GM19372 (cell line): ENCODE data around the gene CFHR1.
"Not testable (repeated sequence)": the region's sequence is repeated elsewhere in the genome, so short reads cannot be mapped to it uniquely, and the experiment has no call there.

Source experiments
- ATAC-seq: cut with Tn5 transposase; IDR thresholded peaks from one replicate; pipeline ENCODE4 v1.9.1; 2021; ENCODE audit warnings: mild to moderate bottlenecking, low read depth, moderate library complexity; ENCODE audit not compliant: unreplicated experiment

CFHR1 gene

GRCh38 chr1:196819531-196819930, at the start of gene CFHR1:
CFHR1 (plus strand) TSS chr1:196819731; CDS start chr1:196819845, 114 bp downstream.
- not testable (repeated sequence) for ATAC-seq

GRCh38 chr1:196769823-196770222, 49.7 kb upstream of the CFHR1 start:
- ATAC-seq: not testable (repeated sequence)

- no peak for ATAC-seq
Measured at GRCh38 chr1:196773713-196774112, 45.8 kb upstream of the CFHR1 start.

GRCh38 chr1:196774175-196774574, 45.4 kb upstream of the CFHR1 start:
- ATAC-seq: no peak

GRCh38 chr1:196774603-196775002, 44.9 kb upstream of the CFHR1 start, which contains the start of gene CFHR3:
CFHR3 (plus strand) TSS chr1:196774840; CDS start chr1:196774887, 47 bp downstream.
- no peak for ATAC-seq

- no peak for ATAC-seq
Measured at GRCh38 chr1:196777603-196778002, 41.9 kb upstream of the CFHR1 start.

- no peak for ATAC-seq
Measured at GRCh38 chr1:196779093-196779492, 40.4 kb upstream of the CFHR1 start.

- not testable (repeated sequence) for ATAC-seq
Measured at GRCh38 chr1:196791252-196791651, 28.3 kb upstream of the CFHR1 start.

- not testable (repeated sequence) for ATAC-seq
Measured at GRCh38 chr1:196794103-196794502, 25.4 kb upstream of the CFHR1 start.

GRCh38 chr1:196797891-196798290, 21.6 kb upstream of the CFHR1 start:
- no peak for ATAC-seq

GRCh38 chr1:196801920-196802319, 17.6 kb upstream of the CFHR1 start:
- not testable (repeated sequence) for ATAC-seq

- ATAC-seq: no peak
Measured at GRCh38 chr1:196808529-196809235, 10.8 kb upstream of the CFHR1 start.

GRCh38 chr1:196817442-196817841, 2.1 kb upstream of the CFHR1 start:
- not testable (repeated sequence) for ATAC-seq

- peak; percentile 96 for ATAC-seq
Measured at GRCh38 chr1:196827860-196828259, 8.3 kb downstream of the CFHR1 start.

- not testable (repeated sequence) for ATAC-seq
Measured at GRCh38 chr1:196849613-196850492, 30.3 kb downstream of the CFHR1 start.

- no peak for ATAC-seq
Measured at GRCh38 chr1:196856053-196856452, 36.5 kb downstream of the CFHR1 start.

GRCh38 chr1:196857188-196857587, 37.7 kb downstream of the CFHR1 start:
- ATAC-seq: no peak

GRCh38 chr1:196858811-196859210, 39.3 kb downstream of the CFHR1 start:
- no peak for ATAC-seq

- no peak for ATAC-seq
Measured at GRCh38 chr1:196860323-196860884, 40.9 kb downstream of the CFHR1 start.

GRCh38 chr1:196861429-196861828, 41.9 kb downstream of the CFHR1 start:
- no peak for ATAC-seq

GRCh38 chr1:196866974-196867373, 47.4 kb downstream of the CFHR1 start:
- no peak for ATAC-seq
